Measurements from ENCODE around the gene DUSP9.

DUSP9 gene

GRCh38 chrX:153635388-153635787, 11.6 kb upstream of the DUSP9 start:
- Histone ChIP-seq H3K9me3 (ENCODE audit: control insufficient read depth in 5 of 5, low read length in 5 of 5) (peaks cover 5 to 16% (median 14%) of the 10 kb centered on the region in 5 donors), H3K27ac (ENCODE audit: low read depth, low read length) (no peak overlapping the region), H3K27me3 (ENCODE audit: control insufficient read depth in 5 of 5, insufficient read depth in 4 of 5, low read length in 5 of 5) (peaks cover 8 to 28% (median 24%) of the 10 kb centered on the region in 5 donors), H3K36me3 (ENCODE audit: control insufficient read depth in 5 of 5, insufficient read depth in 5 of 5, low read length in 5 of 5) (no peaks in the 10 kb centered on the region), H3K9ac (ENCODE audit: low read length in 5 of 5) (no peak overlapping the region), H3K4me1 (ENCODE audit: control insufficient read depth in 5 of 5, insufficient read depth in 5 of 5, low read length in 5 of 5) (peaks cover 3 to 10% (median 9%) of the 10 kb centered on the region in 5 donors), H3K4me3 (ENCODE audit: low read depth in 1 of 5, low read length in 5 of 5) (no peak overlapping the region)

- H3K9ac ChIP-seq (ENCODE audit: low read length in 5 of 5): no peak overlapping the region
- no peak overlapping the region for H3K27ac ChIP-seq (ENCODE audit: low read depth, low read length)
- H3K9me3 ChIP-seq (ENCODE audit: control insufficient read depth in 5 of 5, low read length in 5 of 5): peaks cover 5 to 16% (median 10%) of the 10 kb centered on the region in 5 donors
- H3K4me1 ChIP-seq (ENCODE audit: control insufficient read depth in 5 of 5, insufficient read depth in 5 of 5, low read length in 5 of 5): peaks cover 3 to 10% (median 9%) of the 10 kb centered on the region in 5 donors
- H3K4me3 ChIP-seq (ENCODE audit: low read depth in 1 of 5, low read length in 5 of 5): no peak overlapping the region
- H3K36me3 ChIP-seq (ENCODE audit: control insufficient read depth in 5 of 5, insufficient read depth in 5 of 5, low read length in 5 of 5): no peaks in the 10 kb centered on the region
- peaks cover 8 to 34% (median 30%) of the 10 kb centered on the region in 5 donors for H3K27me3 ChIP-seq (ENCODE audit: control insufficient read depth in 5 of 5, insufficient read depth in 4 of 5, low read length in 5 of 5)
Observed at GRCh38 chrX:153635788-153636668, 11.0 kb upstream of the DUSP9 start.

GRCh38 chrX:153636716-153637115, 10.3 kb upstream of the DUSP9 start:
- peaks cover 15 to 41% (median 37%) of the 10 kb centered on the region in 5 donors for H3K27me3 ChIP-seq (ENCODE audit: control insufficient read depth in 5 of 5, insufficient read depth in 4 of 5, low read length in 5 of 5)
- no peaks in the 10 kb centered on the region for H3K36me3 ChIP-seq (ENCODE audit: control insufficient read depth in 5 of 5, insufficient read depth in 5 of 5, low read length in 5 of 5)
- H3K27ac ChIP-seq (ENCODE audit: low read depth, low read length): no peak overlapping the region
- no peak overlapping the region for H3K9ac ChIP-seq (ENCODE audit: low read length in 5 of 5)
- H3K4me1 ChIP-seq (ENCODE audit: control insufficient read depth in 5 of 5, insufficient read depth in 5 of 5, low read length in 5 of 5): peaks cover 3 to 14% (median 9%) of the 10 kb centered on the region in 5 donors
- peaks cover under 1 to 10% (median 3%) of the 10 kb centered on the region in 5 donors for H3K9me3 ChIP-seq (ENCODE audit: control insufficient read depth in 5 of 5, low read length in 5 of 5)
- H3K4me3 ChIP-seq (ENCODE audit: low read depth in 1 of 5, low read length in 5 of 5): no peak overlapping the region

GRCh38 chrX:153637121-153638040, 9.6 kb upstream of the DUSP9 start:
- H3K27ac ChIP-seq (ENCODE audit: low read depth, low read length): no peak overlapping the region
- H3K4me1 ChIP-seq (ENCODE audit: control insufficient read depth in 5 of 5, insufficient read depth in 5 of 5, low read length in 5 of 5): peaks cover 3 to 16% (median 9%) of the 10 kb centered on the region in 5 donors

GRCh38 chrX:153638041-153638371, 9.0 kb upstream of the DUSP9 start:
- H3K9ac ChIP-seq (ENCODE audit: low read length in 5 of 5): no peak overlapping the region
- peaks cover 3 to 20% (median 14%) of the 10 kb centered on the region in 5 donors for H3K4me1 ChIP-seq (ENCODE audit: control insufficient read depth in 5 of 5, insufficient read depth in 5 of 5, low read length in 5 of 5)
- no peaks in the 10 kb centered on the region for H3K9me3 ChIP-seq (ENCODE audit: control insufficient read depth in 5 of 5, low read length in 5 of 5)
- no peak overlapping the region for H3K27ac ChIP-seq (ENCODE audit: low read depth, low read length)
- peaks cover 19 to 46% (median 42%) of the 10 kb centered on the region in 5 donors for H3K27me3 ChIP-seq (ENCODE audit: control insufficient read depth in 5 of 5, insufficient read depth in 4 of 5, low read length in 5 of 5)
- no peaks in the 10 kb centered on the region for H3K36me3 ChIP-seq (ENCODE audit: control insufficient read depth in 5 of 5, insufficient read depth in 5 of 5, low read length in 5 of 5)
- H3K4me3 ChIP-seq (ENCODE audit: low read depth in 1 of 5, low read length in 5 of 5): no peak overlapping the region

More at GRCh38 chrX:153637121-153638040, 9.6 kb upstream of the DUSP9 start:
- Histone ChIP-seq H3K36me3 (ENCODE audit: control insufficient read depth in 5 of 5, insufficient read depth in 5 of 5, low read length in 5 of 5) (no peaks in the 10 kb centered on the region), H3K9ac (ENCODE audit: low read length in 5 of 5) (no peak overlapping the region), H3K4me3 (ENCODE audit: low read depth in 1 of 5, low read length in 5 of 5) (no peak overlapping the region), H3K27me3 (ENCODE audit: control insufficient read depth in 5 of 5, insufficient read depth in 4 of 5, low read length in 5 of 5) (peaks cover 16 to 42% (median 39%) of the 10 kb centered on the region in 5 donors), H3K9me3 (ENCODE audit: control insufficient read depth in 5 of 5, low read length in 5 of 5) (peaks cover 0 to 5% (median 0%) of the 10 kb centered on the region in 5 donors)

- H3K36me3 ChIP-seq (ENCODE audit: control insufficient read depth in 5 of 5, insufficient read depth in 5 of 5, low read length in 5 of 5): no peaks in the 10 kb centered on the region
- H3K9ac ChIP-seq (ENCODE audit: low read length in 5 of 5): no peak overlapping the region
- H3K27ac ChIP-seq (ENCODE audit: low read depth, low read length): no peak overlapping the region
- peaks cover 22 to 51% (median 47%) of the 10 kb centered on the region in 5 donors for H3K27me3 ChIP-seq (ENCODE audit: control insufficient read depth in 5 of 5, insufficient read depth in 4 of 5, low read length in 5 of 5)
- no peaks in the 10 kb centered on the region for H3K9me3 ChIP-seq (ENCODE audit: control insufficient read depth in 5 of 5, low read length in 5 of 5)
- H3K4me1 ChIP-seq (ENCODE audit: control insufficient read depth in 5 of 5, insufficient read depth in 5 of 5, low read length in 5 of 5): peaks cover 3 to 23% (median 16%) of the 10 kb centered on the region in 5 donors
- H3K4me3 ChIP-seq (ENCODE audit: low read depth in 1 of 5, low read length in 5 of 5): no peak overlapping the region
Observed at GRCh38 chrX:153638436-153639176, 8.4 kb upstream of the DUSP9 start.

GRCh38 chrX:153639177-153640044, 7.6 kb upstream of the DUSP9 start:
- no peaks in the 10 kb centered on the region for H3K9me3 ChIP-seq (ENCODE audit: control insufficient read depth in 5 of 5, low read length in 5 of 5)
- H3K27me3 ChIP-seq (ENCODE audit: control insufficient read depth in 5 of 5, insufficient read depth in 4 of 5, low read length in 5 of 5): peaks cover 22 to 52% (median 47%) of the 10 kb centered on the region in 5 donors

GRCh38 chrX:153640045-153640686, 6.8 kb upstream of the DUSP9 start:
- H3K4me1 ChIP-seq (ENCODE audit: control insufficient read depth in 5 of 5, insufficient read depth in 5 of 5, low read length in 5 of 5): peaks cover 0 to 24% (median 10%) of the 10 kb centered on the region in 5 donors
- H3K27me3 ChIP-seq (ENCODE audit: control insufficient read depth in 5 of 5, insufficient read depth in 4 of 5, low read length in 5 of 5): peaks cover 22 to 59% (median 53%) of the 10 kb centered on the region in 5 donors
- no peak overlapping the region for H3K27ac ChIP-seq (ENCODE audit: low read depth, low read length)
- no peak overlapping the region for H3K4me3 ChIP-seq (ENCODE audit: low read depth in 1 of 5, low read length in 5 of 5)
- no peaks in the 10 kb centered on the region for H3K36me3 ChIP-seq (ENCODE audit: control insufficient read depth in 5 of 5, insufficient read depth in 5 of 5, low read length in 5 of 5)
- peaks cover 0 to 4% (median 0%) of the 10 kb centered on the region in 5 donors for H3K9me3 ChIP-seq (ENCODE audit: control insufficient read depth in 5 of 5, low read length in 5 of 5)
- H3K9ac ChIP-seq (ENCODE audit: low read length in 5 of 5): no peak overlapping the region

More at GRCh38 chrX:153639177-153640044, 7.6 kb upstream of the DUSP9 start:
- H3K4me3 ChIP-seq (ENCODE audit: low read depth in 1 of 5, low read length in 5 of 5): no peak overlapping the region
- H3K27ac ChIP-seq (ENCODE audit: low read depth, low read length): no peak overlapping the region
- H3K9ac ChIP-seq (ENCODE audit: low read length in 5 of 5): no peak overlapping the region
- no peaks in the 10 kb centered on the region for H3K36me3 ChIP-seq (ENCODE audit: control insufficient read depth in 5 of 5, insufficient read depth in 5 of 5, low read length in 5 of 5)
- H3K4me1 ChIP-seq (ENCODE audit: control insufficient read depth in 5 of 5, insufficient read depth in 5 of 5, low read length in 5 of 5): peaks cover 3 to 27% (median 18%) of the 10 kb centered on the region in 5 donors
